ENCODE data around the gene CELSR1.

CELSR1 gene

DNA sequence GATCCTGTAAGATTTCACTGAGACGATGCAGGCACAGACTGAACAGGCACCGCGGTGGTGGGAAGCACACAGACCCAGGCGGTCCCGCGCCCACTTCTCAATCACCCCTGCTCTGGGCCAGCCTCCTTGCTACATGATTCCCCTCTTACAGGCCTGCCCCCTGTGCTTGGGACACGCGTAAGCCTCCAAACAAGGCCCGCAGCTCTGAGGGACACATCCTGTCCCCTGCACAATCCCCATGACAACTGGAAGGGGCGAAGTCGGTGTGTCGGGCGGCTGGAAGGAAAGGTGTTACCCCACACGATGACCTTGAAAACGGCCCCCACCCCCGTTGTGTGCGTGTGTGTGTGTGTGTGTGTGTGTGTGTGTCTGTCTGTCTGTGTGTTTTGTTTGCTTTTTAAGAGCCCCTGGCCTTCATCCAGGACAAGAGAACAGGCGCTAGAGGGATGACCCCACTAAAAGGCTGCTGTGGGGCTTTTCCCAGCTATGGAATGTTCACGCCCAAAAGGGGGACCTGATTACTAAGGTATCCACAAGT lies 13.1 kb downstream of the CELSR1 start:
- peaks cover 40% of the 10 kb centered on the region for H3K27me3 ChIP-seq (replicated peaks; ENCODE audit: insufficient read depth, low read length)
- H4K20me1 ChIP-seq (ENCODE audit: insufficient read depth, low read length) = no peaks in the 10 kb centered on the region
- no peak overlapping the region for H3K27ac ChIP-seq (ENCODE audit: low read length)
- no peaks in the 10 kb centered on the region for H3K4me1 ChIP-seq (ENCODE audit: low read length)
- no peak for DNase-seq
- no peaks in the 10 kb centered on the region for H3K9me2 ChIP-seq (replicated peaks; ENCODE audit: insufficient read depth, low read length)
- no peaks in the 10 kb centered on the region for H3K36me3 ChIP-seq (replicated peaks; ENCODE audit: insufficient read depth, low read length)
- H3K4me3 ChIP-seq (ENCODE audit: low read length) = no peak overlapping the region
- no peaks in the 10 kb centered on the region for H3K79me2 ChIP-seq (ENCODE audit: low read length)
- H3K9ac ChIP-seq (ENCODE audit: low read length) = no peak overlapping the region
- no peaks in the 10 kb centered on the region for H3F3A ChIP-seq (ENCODE audit: insufficient read depth, low read length)
- H3K4me2 ChIP-seq (ENCODE audit: low read depth, low read length) = no peak overlapping the region
- no peaks in the 10 kb centered on the region for H3K9me3 ChIP-seq (replicated peaks; ENCODE audit: insufficient read depth, low read length)
- TF ChIP-seq EZH2 (optimal IDR thresholded peaks at IDR 0.05; ENCODE audit: low read depth, low read length) (no peak), EZH2phosphoT487 (IDR thresholded peaks at IDR 0.05; ENCODE audit: low read length) (no peak), CTCF (IDR thresholded peaks at IDR 0.05; ENCODE audit: low read length) (no peak)
- H2AFZ ChIP-seq (ENCODE audit: low read length) = no peak overlapping the region

DNA sequence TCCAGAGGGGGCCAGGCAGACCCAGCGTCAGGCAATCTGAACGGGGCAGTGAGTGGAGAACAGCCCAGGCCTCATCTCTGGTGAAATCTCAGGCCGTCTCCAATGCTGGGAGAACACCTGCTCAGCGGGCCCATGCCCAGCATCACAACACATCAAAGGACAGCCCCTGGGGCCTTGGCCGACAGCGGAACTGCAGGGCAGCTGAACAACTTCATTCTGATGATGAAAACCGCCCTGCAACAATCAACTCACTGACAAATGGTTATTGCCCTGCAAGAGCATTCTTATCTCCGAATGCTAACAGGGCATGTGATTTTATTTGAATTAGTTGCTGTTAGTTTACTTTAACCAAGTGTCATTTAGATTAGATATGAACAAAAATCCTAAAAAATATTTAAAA lies 14.6 kb downstream of the CELSR1 start:
- TF ChIP-seq EZH2phosphoT487 (IDR thresholded peaks at IDR 0.05; ENCODE audit: low read length) (no peak), EZH2 (optimal IDR thresholded peaks at IDR 0.05; ENCODE audit: low read depth, low read length) (no peak), CTCF (IDR thresholded peaks at IDR 0.05; ENCODE audit: low read length) (no peak)
- Histone ChIP-seq H3K4me1 (ENCODE audit: low read length) (no peaks in the 10 kb centered on the region), H3K9me3 (replicated peaks; ENCODE audit: insufficient read depth, low read length) (no peaks in the 10 kb centered on the region), H4K20me1 (ENCODE audit: insufficient read depth, low read length) (no peaks in the 10 kb centered on the region), H3K4me2 (ENCODE audit: low read depth, low read length) (no peak overlapping the region), H3K27ac (ENCODE audit: low read length) (no peak overlapping the region), H3K27me3 (replicated peaks; ENCODE audit: insufficient read depth, low read length) (peaks cover 40% of the 10 kb centered on the region), H2AFZ (ENCODE audit: low read length) (no peak overlapping the region), H3K79me2 (ENCODE audit: low read length) (no peaks in the 10 kb centered on the region), H3K36me3 (replicated peaks; ENCODE audit: insufficient read depth, low read length) (no peaks in the 10 kb centered on the region), H3K9ac (ENCODE audit: low read length) (no peak overlapping the region), H3K9me2 (replicated peaks; ENCODE audit: insufficient read depth, low read length) (no peaks in the 10 kb centered on the region), H3F3A (ENCODE audit: insufficient read depth, low read length) (no peaks in the 10 kb centered on the region), H3K4me3 (ENCODE audit: low read length) (no peak overlapping the region)
- DNase-seq = no peak

DNA sequence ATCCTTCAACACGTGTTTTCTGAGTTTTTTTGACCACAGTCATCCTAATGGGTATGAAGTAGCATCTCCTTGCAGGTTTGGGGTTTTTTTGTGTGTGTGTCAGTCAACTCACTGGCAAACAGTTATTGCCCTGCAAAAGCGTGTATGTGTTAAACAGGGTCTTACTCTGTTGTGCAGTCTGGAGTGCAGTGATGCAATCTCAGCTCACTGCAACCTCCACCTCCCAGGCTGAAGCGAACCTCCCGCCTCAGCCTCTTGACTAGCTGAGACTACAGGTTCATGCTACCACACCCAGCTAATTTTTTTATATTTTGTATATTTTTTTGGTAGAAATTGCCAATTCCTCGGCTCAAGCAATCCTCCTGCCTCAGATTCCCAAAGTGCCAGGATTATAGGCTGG lies 15.4 kb downstream of the CELSR1 start:
- no peak overlapping the region for H3K9ac ChIP-seq (ENCODE audit: low read length)
- H3K79me2 ChIP-seq (ENCODE audit: low read length) = no peaks in the 10 kb centered on the region
- DNase-seq = no peak
- no peak overlapping the region for H2AFZ ChIP-seq (ENCODE audit: low read length)
- H3K36me3 ChIP-seq (replicated peaks; ENCODE audit: insufficient read depth, low read length) = no peaks in the 10 kb centered on the region
- no peak overlapping the region for H3K27ac ChIP-seq (ENCODE audit: low read length)
- no peak overlapping the region for H3K4me3 ChIP-seq (ENCODE audit: low read length)
- TF ChIP-seq EZH2 (optimal IDR thresholded peaks at IDR 0.05; ENCODE audit: low read depth, low read length) (no peak), CTCF (IDR thresholded peaks at IDR 0.05; ENCODE audit: low read length) (no peak), EZH2phosphoT487 (IDR thresholded peaks at IDR 0.05; ENCODE audit: low read length) (no peak)
- H4K20me1 ChIP-seq (ENCODE audit: insufficient read depth, low read length) = no peaks in the 10 kb centered on the region
- H3K9me3 ChIP-seq (replicated peaks; ENCODE audit: insufficient read depth, low read length) = no peaks in the 10 kb centered on the region
- no peaks in the 10 kb centered on the region for H3K4me1 ChIP-seq (ENCODE audit: low read length)
- no peaks in the 10 kb centered on the region for H3K9me2 ChIP-seq (replicated peaks; ENCODE audit: insufficient read depth, low read length)
- H3K27me3 ChIP-seq (replicated peaks; ENCODE audit: insufficient read depth, low read length) = peaks cover 35% of the 10 kb centered on the region
- no peak overlapping the region for H3K4me2 ChIP-seq (ENCODE audit: low read depth, low read length)
- no peaks in the 10 kb centered on the region for H3F3A ChIP-seq (ENCODE audit: insufficient read depth, low read length)
